ENCODE measurements around the gene ALDH1L1.

- TF ChIP-seq CTCF (tag by site-specific recombination; IDR thresholded peaks at IDR 0.05) = no peak
- TF ChIP-seq ZNF513 (tag by site-specific recombination; IDR thresholded peaks at IDR 0.05) = no peak
- no peak for TF ChIP-seq PATZ1 (tag by site-specific recombination; IDR thresholded peaks at IDR 0.05)
- no peak for TF ChIP-seq ZBTB49 (tag by site-specific recombination; IDR thresholded peaks at IDR 0.05; ENCODE audit: low read depth)
- no peak for TF ChIP-seq ZBTB26 (tag by site-specific recombination; optimal IDR thresholded peaks at IDR 0.05)
- no peak for TF ChIP-seq ZNF132 (tag by site-specific recombination; IDR thresholded peaks at IDR 0.05; ENCODE audit: borderline replicate concordance)
- no peak for TF ChIP-seq ZNF274 (IDR thresholded peaks at IDR 0.05; ENCODE audit: low read length)
- no peak for TF ChIP-seq ZNF274 (tag by site-specific recombination; IDR thresholded peaks at IDR 0.05; ENCODE audit: borderline replicate concordance)
- TF ChIP-seq ZNF585B (tag by site-specific recombination; IDR thresholded peaks at IDR 0.05) = no peak
- TF ChIP-seq GLIS1 (tag by site-specific recombination; IDR thresholded peaks at IDR 0.05) = no peak
These were observed 116.9 kb downstream of the ALDH1L1 start for GRCh38 chr3:126063358-126063965.
